RWPE1 (cell line): ENCODE data around the gene CORO7.

Experiments used
- CTCF ChIA-PET: fragments of 350-600 bp; sonication (Branson Sonifier 250); formaldehyde crosslinking; extraction: SDS; loops from one replicate; lab custom pipeline; 2021; lab: Yijun Ruan, JAX
- POLR2A ChIA-PET: fragments of 400-600 bp; formaldehyde crosslinking; extraction: SDS; loops from one replicate; lab custom pipeline; 2020; ENCODE audit warnings: antibody characterized with exemption; ENCODE audit not compliant: low non-redundant PET; lab: Yijun Ruan, JAX
- DNase-seq: peaks from one replicate; pipeline ENCODE4 v3.0.0; 2012; ENCODE audit warnings: low spot score
- H3K27ac ChIP-seq: fragments of 450-650 bp; 2 replicates; pipeline ENCODE4 v1.5.1; 2017
- TF ChIP-seq, protein P1 (sequence below): fragments of 450-650 bp; conservative IDR thresholded peaks from 2 replicates; pipeline ENCODE4 v1.5.1; 2017; ENCODE audit warnings: low read depth, mild to moderate bottlenecking

Gene CORO7

DNA sequence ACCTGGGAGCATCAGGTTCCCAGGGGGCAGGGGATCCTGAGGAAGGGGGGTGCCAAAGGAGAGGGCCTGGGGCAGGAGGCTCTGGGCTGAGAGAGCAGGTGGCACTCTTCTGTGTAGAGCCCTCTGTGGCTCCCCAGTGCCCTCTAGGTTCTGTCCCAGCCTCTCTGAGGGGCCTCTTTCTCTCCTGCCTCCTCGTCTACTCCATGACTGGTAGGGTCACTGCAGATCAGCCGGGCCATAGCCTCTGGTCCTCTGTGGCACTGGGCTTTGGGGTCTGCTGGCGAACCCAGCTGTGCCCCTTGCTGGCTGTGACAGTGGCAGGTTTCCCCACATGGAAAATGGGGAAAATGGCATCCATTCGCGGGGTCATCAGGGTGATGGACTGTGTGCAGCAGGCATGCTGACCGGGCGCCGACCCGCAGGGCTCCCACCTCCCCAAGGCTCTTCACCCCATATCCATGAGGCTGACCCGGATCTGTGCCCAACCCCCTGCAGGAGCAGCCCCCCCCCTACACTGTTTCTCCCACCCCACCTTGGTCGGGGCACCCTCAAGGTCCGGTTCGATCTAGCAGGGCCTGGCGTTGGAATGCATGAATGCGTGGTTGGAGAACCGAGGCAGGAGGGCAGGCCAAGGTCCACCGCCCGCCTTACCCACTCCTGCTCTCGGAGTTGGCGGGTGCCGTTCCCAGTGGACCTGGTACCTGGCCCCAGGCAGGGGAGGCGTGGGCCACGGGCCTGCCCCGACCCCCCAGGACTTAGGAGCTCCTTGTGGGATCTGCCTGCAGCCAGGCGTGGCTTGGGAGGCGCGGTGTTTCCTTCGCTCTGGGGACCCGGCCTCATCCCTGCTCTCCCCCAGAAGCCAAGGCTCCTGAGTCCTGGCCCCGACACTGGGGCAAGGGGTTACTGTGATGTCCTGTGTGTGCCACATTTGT, 94.0 kb downstream of the CORO7 start:
- POLR2A ChIA-PET, result no interaction called here
- DNase-seq, result no peak
- H3K27ac ChIP-seq, result peak overlapping the region; percentile 97
- TF ChIP-seq, protein P1, sequence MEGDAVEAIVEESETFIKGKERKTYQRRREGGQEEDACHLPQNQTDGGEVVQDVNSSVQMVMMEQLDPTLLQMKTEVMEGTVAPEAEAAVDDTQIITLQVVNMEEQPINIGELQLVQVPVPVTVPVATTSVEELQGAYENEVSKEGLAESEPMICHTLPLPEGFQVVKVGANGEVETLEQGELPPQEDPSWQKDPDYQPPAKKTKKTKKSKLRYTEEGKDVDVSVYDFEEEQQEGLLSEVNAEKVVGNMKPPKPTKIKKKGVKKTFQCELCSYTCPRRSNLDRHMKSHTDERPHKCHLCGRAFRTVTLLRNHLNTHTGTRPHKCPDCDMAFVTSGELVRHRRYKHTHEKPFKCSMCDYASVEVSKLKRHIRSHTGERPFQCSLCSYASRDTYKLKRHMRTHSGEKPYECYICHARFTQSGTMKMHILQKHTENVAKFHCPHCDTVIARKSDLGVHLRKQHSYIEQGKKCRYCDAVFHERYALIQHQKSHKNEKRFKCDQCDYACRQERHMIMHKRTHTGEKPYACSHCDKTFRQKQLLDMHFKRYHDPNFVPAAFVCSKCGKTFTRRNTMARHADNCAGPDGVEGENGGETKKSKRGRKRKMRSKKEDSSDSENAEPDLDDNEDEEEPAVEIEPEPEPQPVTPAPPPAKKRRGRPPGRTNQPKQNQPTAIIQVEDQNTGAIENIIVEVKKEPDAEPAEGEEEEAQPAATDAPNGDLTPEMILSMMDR, result no peak
- CTCF ChIA-PET, result interaction anchor here (0.8 to 1.2 kb wide), 4 partner anchors 13 to 80 kb away, joined by 3 to 6 read pairs (median 5); partner anchors contain the start of gene TFAP4

DNA sequence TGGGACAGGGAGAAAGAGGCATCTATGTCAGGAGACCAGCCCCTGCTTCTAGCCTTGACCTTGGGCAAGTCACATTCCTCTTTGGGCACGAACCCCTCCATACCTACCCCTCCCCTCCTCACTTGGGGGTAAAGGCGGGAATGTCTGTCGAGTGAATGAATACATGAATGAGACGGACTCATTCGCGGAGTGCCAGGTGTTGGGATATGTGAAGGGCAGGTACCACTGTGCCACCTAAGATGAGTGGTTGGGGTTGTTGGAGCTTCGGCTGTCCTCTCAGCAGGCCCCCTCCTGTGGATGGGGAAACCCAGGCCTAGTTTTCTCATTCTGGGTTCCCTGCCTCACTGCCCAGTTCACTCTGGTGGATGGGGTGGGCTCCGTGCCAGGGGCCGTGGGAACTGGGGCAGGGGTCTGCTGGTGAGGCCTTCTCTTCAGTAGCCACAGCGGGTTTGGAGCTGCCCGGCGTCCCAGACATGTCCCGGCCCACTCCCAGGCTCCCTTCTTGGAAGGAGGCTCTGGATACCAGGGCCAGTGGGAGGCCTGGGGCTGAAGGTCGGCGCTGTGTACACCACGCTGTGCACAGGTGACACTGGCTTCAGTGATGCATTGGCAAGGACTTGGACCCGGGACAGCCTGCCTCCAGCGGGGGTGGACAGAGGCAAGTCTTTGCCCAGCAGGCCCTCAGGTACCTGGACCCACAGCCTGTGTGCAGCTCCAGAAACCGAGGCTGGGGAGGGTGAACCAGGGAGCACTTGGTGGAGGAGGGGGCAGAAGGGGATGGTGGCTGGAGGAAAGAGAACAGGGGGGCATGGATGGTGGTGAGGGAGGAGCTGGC, 94.9 kb downstream of the CORO7 start:
- TF ChIP-seq, protein P1, result no peak
- CTCF ChIA-PET, result interaction anchor here (1.2 to 2.2 kb wide), 2 partner anchors 33 to 67 kb away, joined by 4 to 7 read pairs; no protein-coding TSS in a partner anchor
- H3K27ac ChIP-seq, result peak overlapping the region; percentile 97
- POLR2A ChIA-PET, result no interaction called here
- DNase-seq, result no peak

DNA sequence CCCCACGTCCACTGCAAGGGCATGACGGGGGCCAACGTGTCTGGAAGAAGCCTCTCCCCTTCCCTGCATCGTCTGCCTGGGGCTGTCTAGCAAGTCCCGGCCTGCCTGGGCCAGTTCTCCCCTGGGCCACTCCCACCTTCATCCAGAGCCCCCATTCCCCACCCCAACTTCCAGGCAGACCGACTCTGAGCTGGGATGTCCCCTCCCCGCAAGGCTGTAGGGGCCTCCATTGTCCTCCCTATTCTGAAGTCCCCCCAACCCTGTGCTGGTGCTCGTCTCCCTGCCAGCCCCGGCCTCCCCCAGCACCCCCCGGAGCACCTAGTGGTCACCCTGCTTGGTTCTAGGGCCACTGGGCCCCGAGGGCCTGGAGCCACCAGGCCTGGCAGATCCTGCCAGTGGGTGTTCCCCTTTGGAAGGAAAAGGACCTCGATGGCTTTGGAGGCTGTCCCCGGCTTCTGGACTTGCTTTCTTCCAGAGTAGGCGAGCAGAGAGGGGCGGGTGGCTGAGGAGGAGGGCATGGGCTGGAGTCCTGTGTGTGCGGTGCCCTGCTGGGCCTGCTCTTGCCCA, 95.7 kb downstream of the CORO7 start:
- TF ChIP-seq, protein P1, result no peak
- POLR2A ChIA-PET, result no interaction called here
- CTCF ChIA-PET, result interaction anchor here (0.5 to 2.2 kb wide), 2 partner anchors 14 to 32 kb away, joined by 3 to 7 read pairs; no protein-coding TSS in a partner anchor
- H3K27ac ChIP-seq, result peak overlapping the region; percentile 97
- DNase-seq, result no peak

DNA sequence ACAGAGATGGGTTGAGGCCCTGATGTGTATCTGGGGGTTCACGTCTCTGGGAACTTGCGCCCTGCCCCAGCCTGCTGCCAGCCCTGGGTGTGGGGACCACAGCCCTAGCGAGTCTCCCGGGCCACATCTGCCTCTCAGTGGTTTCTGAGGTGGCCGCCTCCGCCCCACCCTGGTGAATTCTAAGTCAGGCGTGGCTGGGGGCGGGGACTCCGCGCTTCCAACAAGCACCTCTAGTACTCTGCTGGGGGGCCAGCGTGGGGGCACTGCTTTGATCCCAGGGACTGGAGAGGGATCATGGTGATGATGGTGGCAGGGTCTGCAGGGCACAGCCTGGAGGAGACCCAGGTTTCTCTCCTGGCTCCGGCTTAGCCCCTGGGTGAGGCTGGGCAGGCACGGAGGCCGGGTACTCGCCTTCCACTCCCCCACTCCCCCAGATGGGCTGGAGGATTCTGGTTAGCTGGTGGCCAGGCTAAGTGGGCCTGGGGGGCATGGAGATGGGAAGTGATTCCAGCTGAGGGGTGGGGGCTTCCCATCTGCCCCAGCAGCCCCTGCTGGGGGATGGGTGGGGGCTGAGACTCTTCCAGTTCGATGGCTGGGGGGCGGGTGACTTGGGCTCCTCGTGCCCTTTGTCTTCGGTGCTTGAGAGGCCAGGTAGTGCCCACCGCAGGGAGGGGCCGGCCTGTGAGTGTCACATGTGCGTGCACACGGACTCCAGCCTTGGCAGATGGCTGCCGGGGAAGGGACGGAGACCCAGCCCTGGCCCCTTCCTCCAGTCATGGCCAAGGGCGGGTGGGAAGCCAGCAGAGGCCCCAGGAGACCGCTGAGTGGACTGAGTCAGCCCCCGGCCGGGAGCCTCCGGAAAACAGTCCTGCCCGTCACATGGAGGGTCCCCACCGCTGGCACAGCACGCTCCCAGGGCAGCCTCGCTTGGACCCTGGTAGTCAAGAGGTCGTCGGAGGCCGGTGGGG, 96.7 kb downstream of the CORO7 start:
- CTCF ChIA-PET, result interaction anchor here (0.5 to 2.2 kb wide), 2 partner anchors 13 to 31 kb away, joined by 3 to 7 read pairs; no protein-coding TSS in a partner anchor
- H3K27ac ChIP-seq, result peak overlapping the region; percentile 97
- POLR2A ChIA-PET, result no interaction called here
- TF ChIP-seq, protein P1, result no peak
- no peak for DNase-seq

DNA sequence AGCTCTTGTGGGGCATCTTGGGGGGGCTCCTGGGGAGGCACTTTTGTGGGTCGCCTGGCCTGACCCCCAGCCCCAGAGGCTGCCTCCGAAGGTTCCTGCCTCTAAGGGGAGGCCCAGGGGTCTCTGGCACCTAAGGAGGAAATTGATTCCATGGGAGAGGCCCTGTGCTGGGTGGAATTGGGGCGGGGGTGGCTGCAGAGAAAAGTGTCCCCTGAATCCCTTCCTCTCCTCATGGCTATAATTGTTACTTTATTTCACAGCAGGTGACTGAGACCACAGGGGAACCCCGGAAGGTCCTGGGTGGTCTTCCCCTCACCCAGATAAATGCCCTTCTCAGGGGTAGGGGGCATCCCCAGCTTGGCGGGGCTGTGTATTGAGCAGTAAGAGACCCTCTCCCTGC, 97.4 kb downstream of the CORO7 start:
- ChIA-PET POLR2A (no interaction called here), CTCF (no interaction called here)
- H3K27ac ChIP-seq, result peak overlapping the region; percentile 97
- no peak for DNase-seq
- TF ChIP-seq, protein P1, result no peak
